ENCODE data around the gene ACIN1.
A peak's percentile ranks its signal among the peaks of the same experiment; 100 is the strongest.
"Not testable (repeated sequence)": the region's sequence is repeated elsewhere in the genome, so short reads cannot be mapped to it uniquely, and the experiment has no call there.

ACIN1 gene

GRCh38 chr14:23035303-23036144, 59.4 kb downstream of the ACIN1 start:
- DNase-seq = no peak

- DNase-seq = no peak
Observed at GRCh38 chr14:23034498-23035302, 60.2 kb downstream of the ACIN1 start, which contains the start of gene PSMB5. TSS of gene PSMB5 (minus strand) at chr14:23034900. CDS start at chr14:23034881, 19 bp downstream.

GRCh38 chr14:23033801-23034497, 61.0 kb downstream of the ACIN1 start:
- DNase-seq = no peak

- DNase-seq = no peak
Observed at GRCh38 chr14:23033251-23033727, 61.6 kb downstream of the ACIN1 start.

- no peak for DNase-seq
Observed at GRCh38 chr14:23030936-23031335, 64.0 kb downstream of the ACIN1 start.

GRCh38 chr14:23028799-23029198, 66.1 kb downstream of the ACIN1 start:
- no peak for DNase-seq

GRCh38 chr14:23025151-23025814, 69.7 kb downstream of the ACIN1 start:
- DNase-seq = no peak

GRCh38 chr14:23024612-23025075, 70.3 kb downstream of the ACIN1 start:
- DNase-seq = no peak

GRCh38 chr14:23023795-23024152, 71.2 kb downstream of the ACIN1 start:
- no peak for DNase-seq

GRCh38 chr14:23023022-23023794, 71.7 kb downstream of the ACIN1 start:
- no peak for DNase-seq

- DNase-seq = no peak
Observed at GRCh38 chr14:23021889-23022442, 73.0 kb downstream of the ACIN1 start.

GRCh38 chr14:23021434-23021833, 73.5 kb downstream of the ACIN1 start:
- DNase-seq = no peak

- no peak for DNase-seq
Observed at GRCh38 chr14:23020143-23021128, 74.5 kb downstream of the ACIN1 start.

GRCh38 chr14:23018107-23018506, 76.8 kb downstream of the ACIN1 start:
- no peak for DNase-seq

GRCh38 chr14:23017091-23017490, 77.8 kb downstream of the ACIN1 start:
- DNase-seq = no peak

- no peak for DNase-seq
Observed at GRCh38 chr14:23015618-23016017, 79.3 kb downstream of the ACIN1 start.

GRCh38 chr14:23013749-23014054, 81.2 kb downstream of the ACIN1 start:
- not testable (repeated sequence) for DNase-seq

GRCh38 chr14:23013054-23013748, 81.7 kb downstream of the ACIN1 start:
- DNase-seq = no peak

GRCh38 chr14:23009939-23010726, 84.8 kb downstream of the ACIN1 start, which contains the start of gene C14orf93:
TSS of gene C14orf93 (minus strand) at chr14:23010143. CDS start at chr14:22999023, 11,120 bp downstream.
- peak in 1 of 2 experiments; percentile 36 for DNase-seq

Measured in cerebellar nuclear complex (tissue), 1 donor.